Sigmoid colon (tissue), 7 donors: ENCODE measurements around the gene PTTG1IP2. TPM values are rescaled to one million over a fixed set of nuclear protein-coding genes. Genes with fewer than 3 reads are reported as not detected.

Experiments
- DNase-seq: peaks from one replicate; pipeline ENCODE4 v3.0.0-alpha.2; 2019
- H3K27ac ChIP-seq, 4 donors: fragments of 200-600 bp; sonication (generic); one replicate each; pipeline ENCODE4 v1.5.1; 2016 to 2019; ENCODE audit warnings: mild to moderate bottlenecking in 1 of 4
- H3K27me3 ChIP-seq, 3 donors: fragments of 200-600 bp; sonication (generic); one replicate each; pipeline ENCODE4 v1.5.1; 2019; ENCODE audit warnings: mild to moderate bottlenecking in 1 of 3
- H3K36me3 ChIP-seq, 4 donors: fragments of 200-600 bp; sonication (generic); one replicate each; pipeline ENCODE4 v1.5.1; 2016 to 2019
- H3K4me1 ChIP-seq, 4 donors: fragments of 200-600 bp; sonication (generic); one replicate each; pipeline ENCODE4 v1.5.1; 2017 to 2019
- H3K4me3 ChIP-seq, 4 donors: fragments of 200-600 bp; sonication (generic); one replicate each; pipeline ENCODE4 v1.5.1; 2017 to 2019; ENCODE audit warnings: mild to moderate bottlenecking in 2 of 4, moderate library complexity in 1 of 4
- H3K9me3 ChIP-seq, 4 donors: fragments of 200-600 bp in 3 of 4; sonication (generic) in 3 of 4; one replicate each; pipeline versions ENCODE4 v1.5.1 to v1.6.1; 2013 to 2019
- CTCF ChIP-seq, 4 experiments: fragments of 450-650 bp in 3 of 4; fragments of 200-600 bp in 1 of 4; IDR thresholded peaks; one replicate each; pipeline ENCODE4 v1.5.1; 2016 to 2019; ENCODE audit warnings: antibody characterized with exemption in 4 of 4, mild to moderate bottlenecking in 3 of 4, moderate library complexity in 2 of 4
- EP300 ChIP-seq, 4 donors: sonication (generic); formaldehyde crosslinking; IDR thresholded peaks; one replicate each; pipeline ENCODE4 v1.6.1; 2017; ENCODE audit warnings: antibody characterized with exemption in 4 of 4
- POLR2A ChIP-seq, 2 donors: fragments of 450-650 bp; IDR thresholded peaks; one replicate each; pipeline ENCODE4 v1.6.1; 2016; ENCODE audit warnings: antibody characterized with exemption in 2 of 2, mild to moderate bottlenecking in 2 of 2, moderate library complexity in 2 of 2
- POLR2AphosphoS5 ChIP-seq, 4 donors: sonication (generic); formaldehyde crosslinking; IDR thresholded peaks; one replicate each; pipeline ENCODE4 v1.6.1; 2017; ENCODE audit warnings: antibody characterized with exemption in 4 of 4
- WGBS, 2 donors: extraction: QIAGEN DNeasy Blood & Tissue Kit; methylation state at CpG; one replicate each; pipeline ENCODE4 v1.1.7; 2013; 5-methylcytosine and 5-hydroxymethylcytosine counted together
- intact Hi-C: fragments of 100-400 bp; cut with DNase I; formaldehyde crosslinking; loops from one replicate; pipeline ENCODE4 v1.15.1; 2023
- polyA plus RNA-seq, 3 donors: library from polyadenylated mRNA; stranded (reverse); fragments of 200-250 nt; gene quantifications; one replicate each; pipeline ENCODE4 v1.2.3, GENCODE V29; 2013
- total RNA-seq, 4 donors: library from RNA; depleted of rRNA; stranded (reverse); fragments of >200 nt; gene quantifications; one replicate each; pipeline ENCODE4 v1.1.0, GENCODE V29; 2016
- donor health status: healthy with polysubstance abuse.
- donor health status: Bipolar disorder and iron deficiency.
- donor health status: healthy.

The PTTG1IP2 gene
- total and polyA plus RNA-seq, 7 donors: not detected

- Histone ChIP-seq H3K36me3 (no peaks in the 10 kb centered on the region), H3K27ac (no peak overlapping the region), H3K27me3 (no peaks in the 10 kb centered on the region), H3K4me3 (no peak overlapping the region), H3K9me3 (peaks cover 0 to 8% (median 0%) of the 10 kb centered on the region in 4 donors), H3K4me1 (no peaks in the 10 kb centered on the region)
- 91 to 92% methylated on average over 6 of the region's 6 CpGs for WGBS, 2 donors
- DNase-seq: no peak
- intact Hi-C loops: no loop called here
- TF ChIP-seq POLR2AphosphoS5 (IDR thresholded peaks at IDR 0.05): no peak
- TF ChIP-seq EP300 (IDR thresholded peaks at IDR 0.05): no peak
- no peak for TF ChIP-seq CTCF (IDR thresholded peaks at IDR 0.05)
- TF ChIP-seq POLR2A (IDR thresholded peaks at IDR 0.05): no peak
Measured at GRCh38 chr7:90430614-90431460, 38.6 kb upstream of the PTTG1IP2 start.

- TF ChIP-seq CTCF (IDR thresholded peaks at IDR 0.05): no peak
- no peak for TF ChIP-seq EP300 (IDR thresholded peaks at IDR 0.05)
- TF ChIP-seq POLR2AphosphoS5 (IDR thresholded peaks at IDR 0.05): no peak
- TF ChIP-seq POLR2A (IDR thresholded peaks at IDR 0.05): no peak
- 69 to 80% methylated on average over 10 of the region's 10 CpGs for WGBS, 2 donors
- no peaks in the 10 kb centered on the region for H3K36me3 ChIP-seq
- H3K4me3 ChIP-seq: no peak overlapping the region
- no peaks in the 10 kb centered on the region for H3K27me3 ChIP-seq
- H3K9me3 ChIP-seq: peaks cover 0 to 8% (median 0%) of the 10 kb centered on the region in 4 donors
- no peaks in the 10 kb centered on the region for H3K4me1 ChIP-seq
- intact Hi-C loops: no loop called here
- H3K27ac ChIP-seq: no peak overlapping the region
- DNase-seq: no peak
Measured at GRCh38 chr7:90432752-90433151, 36.7 kb upstream of the PTTG1IP2 start.

GRCh38 chr7:90433221-90433620 is 36.2 kb upstream of the PTTG1IP2 start:
- TF ChIP-seq EP300 (IDR thresholded peaks at IDR 0.05) (no peak), CTCF (IDR thresholded peaks at IDR 0.05) (no peak), POLR2AphosphoS5 (IDR thresholded peaks at IDR 0.05) (no peak), POLR2A (IDR thresholded peaks at IDR 0.05) (no peak)
- H3K4me1 ChIP-seq: no peaks in the 10 kb centered on the region
- intact Hi-C loops: no loop called here
- no peaks in the 10 kb centered on the region for H3K27me3 ChIP-seq
- H3K4me3 ChIP-seq: no peak overlapping the region
- WGBS, 2 donors: 76 to 77% methylated on average over 3 of the region's 3 CpGs
- H3K9me3 ChIP-seq: peaks cover 0 to 8% (median 0%) of the 10 kb centered on the region in 4 donors
- H3K36me3 ChIP-seq: no peaks in the 10 kb centered on the region
- no peak overlapping the region for H3K27ac ChIP-seq
- no peak for DNase-seq

GRCh38 chr7:90445633-90446032 is 23.8 kb upstream of the PTTG1IP2 start:
- no peaks in the 10 kb centered on the region for H3K4me1 ChIP-seq
- no peaks in the 10 kb centered on the region for H3K9me3 ChIP-seq
- no peak overlapping the region for H3K4me3 ChIP-seq
- no peak for DNase-seq
- no peak overlapping the region for H3K27ac ChIP-seq
- WGBS, 2 donors: 60 to 65% methylated on average over 2 of the region's 2 CpGs
- TF ChIP-seq CTCF (IDR thresholded peaks at IDR 0.05): no peak
- no peak for TF ChIP-seq POLR2AphosphoS5 (IDR thresholded peaks at IDR 0.05)
- no peak for TF ChIP-seq EP300 (IDR thresholded peaks at IDR 0.05)
- TF ChIP-seq POLR2A (IDR thresholded peaks at IDR 0.05): no peak
- H3K36me3 ChIP-seq: no peaks in the 10 kb centered on the region
- H3K27me3 ChIP-seq: no peaks in the 10 kb centered on the region
- intact Hi-C loops: no loop called here
